NCI-H524 (cell line): Measurements from ENCODE around the gene MAPK8.

Experiments used
- DNase-seq, 2 experiments: peaks; one replicate each; lab custom pipeline; 2025; lab: John Stamatoyannopoulos, UW

Gene MAPK8

DNA sequence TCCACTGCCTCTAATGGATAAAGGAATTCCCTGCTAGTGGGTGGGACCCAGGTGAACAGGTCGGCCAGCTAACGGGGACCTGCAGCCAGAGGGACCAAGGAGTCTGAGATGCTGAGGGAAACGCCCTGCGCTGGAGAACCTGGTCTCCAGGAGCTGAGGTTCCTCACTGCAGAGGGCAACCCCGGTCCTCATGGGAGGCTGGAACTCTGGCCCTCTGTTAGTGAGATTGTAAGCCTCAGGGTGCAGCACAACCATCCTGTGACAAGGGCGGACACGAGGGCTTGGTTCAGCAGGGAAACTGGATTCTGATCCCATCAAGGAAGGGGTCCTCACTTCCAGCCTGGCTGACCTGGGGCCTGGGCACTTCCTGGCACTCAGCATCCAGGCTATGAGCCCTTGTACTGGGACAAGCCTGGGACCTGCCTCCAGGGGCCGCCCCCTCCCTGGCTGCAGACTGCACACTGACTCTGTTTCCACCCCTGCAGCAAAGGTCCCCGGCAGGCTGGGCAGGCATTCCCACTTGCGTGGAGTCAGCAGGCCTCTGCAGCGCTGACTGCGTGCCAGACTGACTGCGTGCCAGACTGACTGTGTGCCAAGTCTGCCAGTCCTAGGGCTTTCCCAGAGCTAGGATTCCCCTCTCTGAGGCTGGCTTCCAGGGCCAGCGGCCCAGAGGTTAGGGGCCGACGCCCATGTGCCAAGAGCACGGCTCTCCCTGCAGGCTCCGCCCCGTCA is 143.2 kb downstream of the MAPK8 start:
- DNase-seq: no peak

- DNase-seq: no peak
These were observed 143.8 kb downstream of the MAPK8 start for GRCh38 chr10:48450233-48450740.

DNA sequence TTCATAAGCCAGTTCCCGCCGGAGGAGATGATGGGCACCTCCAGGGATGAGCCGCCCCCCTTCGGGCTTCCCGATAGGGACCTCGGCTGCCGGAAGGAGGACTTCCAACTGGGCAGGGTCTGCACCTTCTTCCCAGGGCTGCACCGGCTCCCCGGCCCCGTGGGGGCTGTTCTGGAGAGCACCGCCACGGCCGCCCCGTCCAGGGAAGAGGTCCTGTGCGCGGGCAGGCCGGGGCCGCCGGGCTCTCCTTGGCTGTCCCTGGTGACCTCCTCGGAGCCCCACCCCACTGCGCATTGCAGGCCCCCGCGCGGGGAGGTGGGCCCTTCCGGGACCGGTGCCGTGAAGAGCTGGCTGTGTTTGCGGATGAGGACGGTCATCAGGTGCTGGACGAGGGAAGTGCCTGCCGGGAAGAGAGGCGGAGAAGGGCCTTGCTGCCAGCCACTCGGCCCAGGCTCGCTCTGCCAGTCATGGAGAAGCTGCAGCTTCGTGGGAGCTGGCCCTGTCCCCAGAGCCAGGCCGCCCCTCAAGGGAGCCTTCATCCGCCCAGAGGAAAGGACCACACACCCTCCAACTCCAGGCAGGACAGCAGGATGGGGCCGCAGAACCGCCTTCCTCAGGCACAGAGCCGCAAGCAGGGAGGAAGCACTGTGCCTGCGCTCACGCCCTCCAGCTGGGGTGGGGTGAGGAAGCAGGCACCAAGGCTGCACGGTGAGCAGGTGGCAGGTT is 144.4 kb downstream of the MAPK8 start:
- DNase-seq: no peak

DNA sequence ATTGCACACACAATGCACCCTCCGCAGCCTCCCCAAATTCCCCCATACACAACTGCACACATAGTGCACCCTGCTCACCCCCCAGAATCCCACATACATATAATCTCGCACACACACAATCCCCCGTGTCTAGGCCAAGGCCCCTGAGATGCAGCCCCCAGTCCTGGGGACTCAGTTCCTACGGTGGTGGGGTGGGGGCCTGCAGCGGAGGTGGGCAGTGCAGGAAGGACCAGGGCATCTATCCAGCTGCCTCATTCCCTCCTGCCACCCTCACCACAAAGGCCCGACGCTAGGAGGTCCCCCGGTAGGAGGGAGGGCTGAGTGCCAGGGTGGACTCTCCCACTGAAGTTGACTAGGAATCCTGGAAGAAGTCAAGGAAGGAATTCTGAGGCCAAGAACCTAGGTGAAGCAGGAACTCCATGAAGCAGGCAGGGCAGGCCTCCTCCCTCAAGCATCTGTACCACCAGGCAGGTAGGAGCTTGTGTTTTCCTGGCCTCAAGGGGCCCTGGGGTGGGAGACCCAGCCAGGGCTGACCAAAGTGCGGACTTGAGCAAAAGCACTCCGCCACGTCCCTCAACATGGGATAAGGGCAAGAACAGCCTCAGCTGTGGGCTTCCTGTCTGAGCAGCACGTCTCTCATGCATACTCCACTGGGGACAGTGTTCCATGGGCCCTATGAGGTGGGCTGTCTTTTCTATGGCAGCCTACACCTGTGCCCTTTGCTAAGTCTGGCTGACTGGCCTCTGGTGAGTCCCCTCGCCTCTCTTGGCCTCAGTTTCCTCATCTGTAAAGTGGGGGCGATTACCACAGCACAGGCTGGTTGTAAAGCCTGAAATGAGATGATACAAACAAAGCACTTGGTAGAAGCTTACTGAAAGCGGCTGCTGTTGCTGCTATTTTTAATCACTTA is 145.7 kb downstream of the MAPK8 start:
- no peak for DNase-seq

GRCh38 chr10:48452879-48453412 is 146.5 kb downstream of the MAPK8 start:
- DNase-seq: no peak

DNA sequence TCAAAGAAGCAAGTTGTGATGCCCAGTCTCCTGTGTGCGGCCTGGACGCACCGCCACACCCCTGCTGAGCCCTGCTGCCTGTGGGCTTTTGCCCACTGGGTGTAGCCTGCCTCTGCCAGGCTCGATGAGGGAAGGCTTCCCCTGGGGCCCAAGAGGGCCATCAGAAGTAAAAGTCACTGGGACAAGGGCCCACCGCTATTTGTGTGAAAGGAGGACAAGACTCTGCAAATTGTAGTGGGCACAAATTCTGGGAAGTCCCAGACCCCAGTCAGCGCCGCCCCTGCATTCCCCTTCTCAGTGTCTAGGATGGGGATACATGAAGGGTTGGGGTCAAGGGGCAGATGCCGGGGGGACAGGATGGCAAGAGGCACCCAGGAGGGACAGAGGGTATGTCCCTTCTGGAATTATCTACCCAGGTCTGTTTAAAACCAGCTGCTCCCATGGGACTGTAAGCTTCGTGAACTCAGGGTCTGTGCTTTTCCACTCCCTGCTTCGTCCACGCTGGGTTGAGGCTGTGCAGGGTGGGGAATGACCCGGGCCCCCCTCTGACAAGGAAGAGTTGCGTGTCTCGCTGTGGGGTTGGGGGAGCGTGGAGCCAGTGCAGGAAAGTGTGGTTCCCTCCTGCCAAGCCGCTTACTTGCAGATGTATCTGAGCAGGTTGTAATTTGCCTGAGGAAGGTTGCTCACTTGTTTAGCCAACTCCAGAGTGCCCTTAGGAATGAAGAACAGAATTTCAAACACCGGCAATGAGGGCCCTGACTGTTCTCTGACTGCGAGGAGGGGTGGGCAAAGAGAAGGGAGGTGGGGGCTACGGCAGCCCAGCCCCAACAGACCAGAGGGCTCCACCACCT is 147.2 kb downstream of the MAPK8 start:
- DNase-seq: no peak

DNA sequence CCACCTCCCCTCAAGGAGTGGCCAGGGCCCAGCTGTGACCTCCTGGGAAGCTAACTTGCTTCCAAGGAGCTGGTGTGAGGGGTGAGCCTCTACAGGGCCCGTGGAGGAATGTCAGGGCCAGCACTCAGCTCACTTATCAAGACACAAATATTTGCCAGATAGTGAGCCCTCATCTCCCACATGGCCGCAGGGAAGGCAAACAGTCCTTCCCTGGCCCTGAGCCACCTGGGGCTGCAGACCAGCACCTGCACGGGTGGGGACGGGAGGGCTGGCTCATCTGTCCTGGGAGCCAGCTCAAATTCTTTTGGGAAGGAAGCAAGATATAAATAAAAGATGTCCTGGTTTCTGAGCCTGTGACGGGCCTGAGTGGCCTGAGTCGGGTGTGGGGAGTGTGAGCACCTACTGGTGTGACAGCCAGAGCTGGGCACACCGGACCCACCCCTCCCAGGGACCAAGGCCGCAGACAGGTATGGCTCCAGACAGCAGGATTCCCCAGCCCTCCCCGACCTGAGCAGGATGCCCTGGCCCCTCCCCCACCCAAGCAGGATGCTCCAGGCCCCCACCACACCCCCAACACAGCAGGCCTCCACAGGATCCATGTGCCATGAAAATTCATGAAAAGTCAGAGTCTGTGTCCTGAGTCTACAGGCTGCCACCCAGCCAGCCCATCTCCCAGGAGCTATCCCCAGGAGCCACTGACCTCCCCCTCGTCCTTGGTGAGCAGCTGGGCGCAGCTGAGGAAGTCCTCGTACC is 148.0 kb downstream of the MAPK8 start:
- DNase-seq: no peak

DNA sequence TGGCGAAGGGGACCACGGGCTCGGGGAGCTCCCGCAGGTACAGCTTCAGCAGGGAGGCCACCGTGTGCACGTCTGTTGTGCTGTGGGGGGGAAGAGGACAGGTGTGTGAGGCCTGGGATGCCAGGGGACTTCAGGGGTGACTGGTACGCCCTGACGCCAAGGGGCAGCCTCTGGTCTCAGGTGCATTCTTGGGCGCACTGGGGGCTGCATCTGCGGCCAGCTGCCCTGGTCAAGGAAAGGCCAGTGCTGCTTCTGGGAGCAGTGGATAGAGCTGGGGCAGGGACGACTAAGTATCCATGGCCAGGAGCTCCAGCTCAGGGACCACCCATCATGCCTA is 148.5 kb downstream of the MAPK8 start:
- no peak for DNase-seq

DNA sequence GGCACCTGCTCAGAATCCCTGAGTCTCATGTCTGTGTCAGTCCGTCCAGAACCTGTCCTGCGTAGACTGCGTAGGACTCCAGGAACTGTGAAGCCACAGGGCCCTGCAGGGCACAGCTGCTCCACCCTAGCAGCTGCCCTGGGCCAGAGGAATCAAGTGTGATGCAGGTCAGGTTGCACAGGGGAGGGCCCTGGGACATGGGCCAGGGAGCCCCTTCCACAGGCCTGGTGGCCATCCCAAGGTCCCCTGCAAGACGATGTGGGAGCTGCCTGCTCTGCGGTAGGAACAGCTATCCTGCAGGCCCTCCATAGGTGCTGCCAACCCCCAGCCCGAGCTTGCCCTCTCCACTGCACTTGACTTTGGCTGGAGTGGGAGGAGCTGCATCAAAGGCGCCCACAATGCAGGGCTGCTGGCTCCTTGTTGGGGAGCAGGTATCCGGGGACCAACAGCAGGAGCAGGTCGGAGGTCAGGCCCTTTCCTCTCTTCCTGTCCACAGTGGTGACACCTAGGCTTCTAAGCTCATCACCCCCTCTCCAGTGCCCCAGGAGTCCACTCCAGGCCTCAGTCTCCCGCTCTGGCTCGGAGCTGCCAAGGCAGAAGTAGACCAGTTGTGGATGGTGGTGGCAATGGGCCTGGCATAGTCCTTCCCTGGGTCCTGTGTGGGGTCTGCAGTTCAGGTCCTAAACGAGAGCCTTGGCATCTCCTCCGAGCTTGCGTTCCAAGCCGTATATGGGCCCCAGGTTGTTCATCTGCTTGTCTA is 149.1 kb downstream of the MAPK8 start:
- DNase-seq: no peak

DNA sequence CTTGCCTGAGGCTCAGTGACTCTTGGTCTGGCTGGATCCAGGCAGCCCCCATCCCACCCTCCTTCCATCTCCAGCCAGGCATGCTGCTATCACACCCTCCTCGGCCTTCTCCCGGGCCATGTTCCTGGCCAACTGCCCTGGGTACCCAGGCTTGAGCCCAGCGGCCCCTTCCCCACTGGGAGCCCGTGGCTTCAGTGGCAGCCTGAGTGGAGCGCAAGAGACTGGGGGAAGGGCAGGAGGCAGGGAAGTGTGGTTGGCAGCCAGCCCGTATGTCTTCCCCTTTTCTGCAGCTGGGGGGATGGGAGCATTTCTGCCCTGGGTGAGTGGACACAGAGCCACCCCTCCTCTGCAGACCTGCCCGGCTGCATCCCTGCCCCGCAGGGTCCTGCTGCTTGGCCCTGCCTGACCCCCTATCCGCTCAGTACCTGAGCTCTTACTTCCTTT is 149.9 kb downstream of the MAPK8 start:
- no peak for DNase-seq

DNA sequence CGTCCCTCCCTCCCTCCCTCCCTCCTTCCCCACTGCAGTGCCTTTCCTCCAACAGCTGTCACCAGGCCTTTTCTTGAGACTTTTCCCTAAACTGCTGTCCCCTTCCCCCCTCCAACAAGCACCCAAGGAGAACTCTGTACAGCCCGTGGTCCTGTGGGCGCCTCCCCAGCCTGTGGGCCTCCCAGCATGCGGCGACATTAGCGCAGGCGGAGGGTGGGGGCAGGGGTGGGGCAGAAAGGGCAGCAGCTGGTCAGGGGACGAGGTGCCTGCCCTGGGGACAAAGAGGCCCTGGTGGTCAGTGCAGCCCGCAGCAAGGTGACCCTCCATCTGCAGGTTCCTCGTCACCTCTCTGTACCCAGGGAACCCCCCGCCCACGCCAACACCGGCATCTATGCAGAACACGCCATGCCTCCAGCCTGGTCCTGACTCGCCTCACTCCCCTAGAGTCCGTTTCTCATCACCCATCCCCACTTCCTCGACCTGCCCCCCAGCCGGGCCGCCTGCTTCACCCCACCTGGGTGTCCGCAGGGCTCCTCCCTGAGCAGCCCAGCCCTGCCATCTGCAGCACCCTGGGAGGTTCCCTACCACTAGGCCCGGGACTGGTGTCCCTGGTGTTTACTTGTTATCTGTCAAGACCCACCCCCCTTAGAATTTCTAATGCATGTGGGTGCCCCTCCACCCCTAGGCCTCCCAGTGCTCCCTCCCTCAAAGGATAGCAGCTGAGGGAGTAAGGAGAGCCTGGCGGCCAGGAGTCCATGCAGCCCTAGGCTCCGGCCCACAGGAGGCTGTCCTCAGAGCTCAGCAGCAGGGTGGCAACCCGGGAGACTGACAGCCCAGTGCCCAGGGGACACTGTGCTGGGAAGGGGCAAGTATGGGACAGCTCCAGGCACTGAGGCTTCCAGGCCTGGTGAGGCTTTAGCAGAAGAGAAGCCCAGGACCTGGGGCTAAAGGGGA is 150.6 kb downstream of the MAPK8 start:
- no peak for DNase-seq

DNA sequence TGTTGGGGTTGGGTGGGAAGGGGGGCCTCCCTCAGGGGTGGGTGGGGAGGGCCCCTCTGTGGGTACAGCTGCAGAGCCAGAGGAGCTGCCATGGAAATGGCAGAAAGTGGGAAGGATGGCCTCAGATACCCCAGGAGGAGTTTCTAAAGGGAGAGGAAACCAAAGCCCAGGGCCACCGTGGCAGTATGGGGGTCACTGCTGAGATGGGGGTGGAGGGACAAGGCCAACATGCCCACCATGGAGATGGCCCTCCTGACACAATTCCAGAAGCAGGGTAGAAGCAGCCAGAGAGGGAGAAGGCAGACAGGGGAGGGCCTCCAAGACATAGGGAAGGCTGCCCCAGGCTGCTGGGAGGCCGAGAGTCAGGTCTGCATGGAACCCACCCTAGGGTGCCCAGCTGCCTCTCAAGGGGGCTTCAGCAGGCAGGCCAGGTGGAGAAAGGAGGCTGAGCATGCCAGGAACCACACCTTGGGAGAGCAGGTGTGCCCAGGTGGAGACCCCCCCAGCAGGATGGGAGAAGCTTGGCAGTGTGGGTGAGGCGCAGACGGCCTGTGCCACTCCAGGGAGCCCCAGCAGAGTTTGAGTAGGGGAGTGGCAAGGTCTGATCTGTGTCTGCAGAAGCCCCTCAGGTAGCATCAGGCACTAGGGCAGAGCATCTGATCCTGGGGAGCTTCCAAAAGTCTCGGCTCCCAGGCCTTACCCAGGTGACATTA is 151.6 kb downstream of the MAPK8 start:
- DNase-seq: no peak

- DNase-seq: no peak
These were observed 152.2 kb downstream of the MAPK8 start for GRCh38 chr10:48458662-48459048.

DNA sequence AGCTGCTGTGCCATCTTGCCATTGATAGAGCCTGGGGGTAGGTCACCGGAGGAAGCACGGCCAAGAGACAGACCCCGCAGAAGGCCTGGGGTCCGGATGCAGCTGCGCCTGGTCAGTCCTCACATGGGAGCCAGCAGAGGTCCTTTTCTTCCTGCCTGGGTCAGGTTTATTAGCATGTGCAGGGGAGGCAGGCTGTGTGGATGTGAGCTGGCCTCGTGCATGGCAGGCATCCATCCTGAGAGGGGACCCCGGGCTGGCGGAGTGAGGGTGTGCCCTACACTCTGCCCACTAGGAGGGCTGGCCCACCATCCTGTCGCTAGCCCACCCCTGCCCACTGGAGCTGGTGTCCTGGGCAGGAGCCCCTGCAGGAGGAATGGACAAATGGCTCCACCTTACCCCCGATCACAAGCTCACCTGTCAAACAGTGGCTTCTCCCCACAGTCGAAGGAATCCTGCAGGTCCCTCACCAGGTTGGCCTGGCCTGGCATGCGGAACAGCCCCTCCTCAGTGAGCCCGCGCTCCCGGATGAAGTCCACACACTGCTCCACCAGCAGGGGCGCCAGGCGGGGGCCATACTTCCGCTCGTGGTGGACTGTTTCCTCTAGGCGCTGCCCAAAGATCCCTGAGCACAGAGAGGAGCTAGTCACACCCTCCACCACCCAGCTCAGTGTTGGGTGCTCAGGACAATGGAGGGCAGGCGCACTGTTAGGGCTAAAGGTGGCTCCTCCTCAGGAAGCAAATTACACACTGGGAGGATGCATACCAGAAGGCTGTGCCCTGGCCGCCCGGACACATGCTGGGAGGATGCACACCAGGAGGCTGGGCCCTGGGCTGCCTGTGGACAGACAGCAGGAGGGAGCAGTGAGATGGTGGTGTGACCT is 153.0 kb downstream of the MAPK8 start:
- no peak for DNase-seq

DNA sequence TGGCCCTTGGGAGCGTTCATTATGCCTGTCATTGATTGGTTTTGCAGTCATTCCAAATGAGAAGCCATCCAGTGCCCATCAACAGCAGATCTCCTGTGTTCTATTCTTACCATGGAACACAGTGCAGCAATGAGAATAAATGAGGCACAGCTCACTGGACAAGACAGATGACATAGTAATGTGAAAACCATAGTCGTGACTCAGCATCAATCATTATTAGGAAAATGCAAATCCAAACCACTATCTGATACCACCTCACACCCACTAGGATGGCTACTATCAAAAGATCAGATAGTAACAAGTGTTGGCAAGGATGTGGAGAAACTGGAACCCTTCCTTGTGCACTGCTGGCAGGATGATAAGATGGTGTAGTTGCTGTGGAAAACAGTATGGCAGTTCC is 153.7 kb downstream of the MAPK8 start:
- no peak for DNase-seq

GRCh38 chr10:48461623-48462481 is 155.4 kb downstream of the MAPK8 start:
- DNase-seq: no peak
